ENCODE data around the gene ISCA2. TPM values are rescaled to one million over a fixed set of nuclear protein-coding genes. Genes with fewer than 3 reads are reported as not detected.
A peak's percentile ranks its signal among the peaks of the same experiment; 100 is the strongest.

The ISCA2 gene
- total and polyA plus RNA-seq, 2 experiments from 2014 or later: 21.5 to 80.2 TPM

DNA sequence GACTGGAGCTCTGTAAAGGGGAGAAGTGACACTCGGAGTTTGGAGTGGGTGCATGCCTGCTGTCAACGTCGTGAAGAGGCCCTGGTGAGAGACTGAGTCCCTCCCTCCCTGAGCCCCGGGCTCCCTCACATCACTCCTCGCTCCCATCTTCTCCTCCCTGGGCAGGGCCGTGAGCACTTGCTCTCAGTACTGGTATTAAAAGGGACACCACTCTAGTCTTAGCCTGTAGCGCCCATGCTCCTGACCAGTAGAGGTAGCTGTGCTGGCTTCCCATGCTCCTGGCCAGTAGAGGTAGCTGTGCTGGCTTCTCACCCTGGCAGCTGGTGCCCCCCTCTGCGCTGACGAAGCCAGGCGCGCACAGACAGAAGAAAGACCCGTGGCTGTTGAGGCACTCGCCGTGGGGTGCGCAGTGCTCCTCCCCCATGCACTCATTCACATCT is 14.7 kb downstream of the ISCA2 start:
- H3K36me3 ChIP-seq (replicated peaks; ENCODE audit: insufficient read depth, low read depth): no peaks in the 10 kb centered on the region
- no peak overlapping the region for H3K4me3 ChIP-seq
- no peaks in the 10 kb centered on the region for H3K9me3 ChIP-seq (ENCODE audit: low read depth)
- TF ChIP-seq, protein P1, sequence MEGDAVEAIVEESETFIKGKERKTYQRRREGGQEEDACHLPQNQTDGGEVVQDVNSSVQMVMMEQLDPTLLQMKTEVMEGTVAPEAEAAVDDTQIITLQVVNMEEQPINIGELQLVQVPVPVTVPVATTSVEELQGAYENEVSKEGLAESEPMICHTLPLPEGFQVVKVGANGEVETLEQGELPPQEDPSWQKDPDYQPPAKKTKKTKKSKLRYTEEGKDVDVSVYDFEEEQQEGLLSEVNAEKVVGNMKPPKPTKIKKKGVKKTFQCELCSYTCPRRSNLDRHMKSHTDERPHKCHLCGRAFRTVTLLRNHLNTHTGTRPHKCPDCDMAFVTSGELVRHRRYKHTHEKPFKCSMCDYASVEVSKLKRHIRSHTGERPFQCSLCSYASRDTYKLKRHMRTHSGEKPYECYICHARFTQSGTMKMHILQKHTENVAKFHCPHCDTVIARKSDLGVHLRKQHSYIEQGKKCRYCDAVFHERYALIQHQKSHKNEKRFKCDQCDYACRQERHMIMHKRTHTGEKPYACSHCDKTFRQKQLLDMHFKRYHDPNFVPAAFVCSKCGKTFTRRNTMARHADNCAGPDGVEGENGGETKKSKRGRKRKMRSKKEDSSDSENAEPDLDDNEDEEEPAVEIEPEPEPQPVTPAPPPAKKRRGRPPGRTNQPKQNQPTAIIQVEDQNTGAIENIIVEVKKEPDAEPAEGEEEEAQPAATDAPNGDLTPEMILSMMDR (IDR thresholded peaks at IDR 0.05; ENCODE audit: poor library complexity): peak; percentile 36
- TF ChIP-seq EZH2phosphoT487 (IDR thresholded peaks at IDR 0.05; ENCODE audit: low read depth, severe bottlenecking, unreplicated experiment): no peak
- H3K4me1 ChIP-seq (ENCODE audit: insufficient read depth): no peaks in the 10 kb centered on the region
- peak; percentile 42 for DNase-seq (ENCODE audit: low spot score)
- no peak overlapping the region for H3K4me2 ChIP-seq
- no peaks in the 10 kb centered on the region for H4K20me1 ChIP-seq (ENCODE audit: insufficient read depth, poor library complexity, severe bottlenecking)
- no peak overlapping the region for H2AFZ ChIP-seq
- H3K9me2 ChIP-seq (replicated peaks; ENCODE audit: insufficient read depth): no peaks in the 10 kb centered on the region
- no peaks in the 10 kb centered on the region for H3K79me2 ChIP-seq
- WGBS (ENCODE audit: low lambda C conversion rate, missing lambda C conversion rate): 41% methylated on average over 14 of the region's 15 CpGs
- no peak overlapping the region for H3K27ac ChIP-seq
- no peaks in the 10 kb centered on the region for H3K27me3 ChIP-seq

DNA sequence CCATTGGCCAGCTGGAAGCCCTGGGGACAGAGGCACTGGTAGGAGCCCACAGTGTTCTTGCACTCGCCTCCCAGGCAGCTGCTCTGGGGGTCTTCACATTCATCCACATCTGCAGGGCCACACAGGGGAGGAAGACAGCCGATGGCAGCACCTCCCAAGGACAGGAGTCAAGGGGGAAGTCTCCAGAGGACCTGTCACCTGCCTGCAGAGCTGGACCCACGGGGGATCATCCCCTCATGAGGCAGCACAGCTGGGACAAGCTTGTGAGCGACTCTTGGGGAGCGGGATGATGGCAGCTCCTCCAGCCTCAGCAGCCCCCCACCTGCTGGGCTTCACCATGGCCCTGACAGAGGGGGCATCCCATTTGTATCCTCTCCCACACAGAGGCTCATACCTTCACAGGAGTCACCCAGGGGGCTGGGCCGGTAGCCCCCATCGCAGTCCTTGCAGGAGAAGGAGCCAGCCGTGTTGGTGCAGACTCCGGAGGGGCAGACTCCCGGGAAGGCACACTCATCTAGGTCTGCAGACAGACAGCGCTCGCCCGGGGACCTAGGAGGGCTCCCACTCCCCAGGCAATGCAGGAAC is 15.4 kb downstream of the ISCA2 start:
- H4K20me1 ChIP-seq (ENCODE audit: insufficient read depth, poor library complexity, severe bottlenecking): no peaks in the 10 kb centered on the region
- H3K36me3 ChIP-seq (replicated peaks; ENCODE audit: insufficient read depth, low read depth): no peaks in the 10 kb centered on the region
- H3K4me3 ChIP-seq: no peak overlapping the region
- H3K4me2 ChIP-seq: no peak overlapping the region
- no peaks in the 10 kb centered on the region for H3K9me3 ChIP-seq (ENCODE audit: low read depth)
- WGBS (ENCODE audit: low lambda C conversion rate, missing lambda C conversion rate): 84% methylated on average over 12 of the region's 13 CpGs
- no peak for DNase-seq (ENCODE audit: low spot score)
- H3K27me3 ChIP-seq: no peaks in the 10 kb centered on the region
- H3K9me2 ChIP-seq (replicated peaks; ENCODE audit: insufficient read depth): no peaks in the 10 kb centered on the region
- H3K4me1 ChIP-seq (ENCODE audit: insufficient read depth): no peaks in the 10 kb centered on the region
- no peaks in the 10 kb centered on the region for H3K79me2 ChIP-seq
- no peak overlapping the region for H2AFZ ChIP-seq
- TF ChIP-seq EZH2 (IDR thresholded peaks at IDR 0.05; ENCODE audit: borderline replicate concordance): no peak
- TF ChIP-seq, protein P1 (IDR thresholded peaks at IDR 0.05; ENCODE audit: poor library complexity): no peak
- TF ChIP-seq EZH2phosphoT487 (IDR thresholded peaks at IDR 0.05; ENCODE audit: low read depth, severe bottlenecking, unreplicated experiment): no peak
- no peak overlapping the region for H3K27ac ChIP-seq

DNA sequence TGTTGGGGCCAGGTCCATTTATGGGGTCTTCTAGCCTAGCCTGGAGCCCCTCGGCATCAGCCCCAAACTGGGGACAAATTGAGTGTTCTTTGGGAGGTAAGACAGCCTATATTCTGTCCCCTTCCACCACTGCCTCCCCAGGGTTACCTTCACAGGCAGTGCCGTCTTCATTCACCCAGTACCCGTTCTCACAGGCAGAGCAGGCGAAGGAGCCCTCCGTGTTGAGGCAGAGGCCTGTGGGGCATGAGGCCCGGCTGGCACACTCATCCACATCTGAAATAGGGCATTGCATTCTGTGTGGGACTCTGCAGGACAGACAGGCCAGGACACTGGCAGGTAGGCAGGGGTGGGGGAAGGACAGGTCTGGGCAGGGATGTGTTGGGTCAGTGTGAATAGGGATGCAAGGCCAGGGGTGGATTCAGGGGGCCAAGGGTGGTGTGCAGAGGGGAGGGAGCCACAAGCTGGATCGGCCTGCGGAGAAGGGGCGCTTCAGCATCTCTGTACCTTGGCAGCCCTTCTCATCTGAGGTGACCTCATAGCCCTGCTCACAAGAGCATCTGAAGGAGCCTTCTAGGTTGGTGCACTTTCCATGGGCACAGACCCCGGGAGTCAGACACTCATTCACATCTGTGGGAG is 16.1 kb downstream of the ISCA2 start:
- H3K4me3 ChIP-seq: no peak overlapping the region
- no peaks in the 10 kb centered on the region for H3K9me3 ChIP-seq (ENCODE audit: low read depth)
- no peaks in the 10 kb centered on the region for H3K27me3 ChIP-seq
- no peak overlapping the region for H3K27ac ChIP-seq
- no peak for DNase-seq (ENCODE audit: low spot score)
- peaks cover 6% of the 10 kb centered on the region for H3K4me1 ChIP-seq (ENCODE audit: insufficient read depth)
- no peaks in the 10 kb centered on the region for H3K79me2 ChIP-seq
- TF ChIP-seq, protein P1 (IDR thresholded peaks at IDR 0.05; ENCODE audit: poor library complexity): no peak
- TF ChIP-seq EZH2 (IDR thresholded peaks at IDR 0.05; ENCODE audit: borderline replicate concordance) (no peak), EZH2phosphoT487 (IDR thresholded peaks at IDR 0.05; ENCODE audit: low read depth, severe bottlenecking, unreplicated experiment) (no peak)
- WGBS (ENCODE audit: low lambda C conversion rate, missing lambda C conversion rate): 90% methylated on average over 10 of the region's 10 CpGs
- H2AFZ ChIP-seq: no peak overlapping the region
- H3K4me2 ChIP-seq: no peak overlapping the region
- no peaks in the 10 kb centered on the region for H3K36me3 ChIP-seq (replicated peaks; ENCODE audit: insufficient read depth, low read depth)
- no peaks in the 10 kb centered on the region for H4K20me1 ChIP-seq (ENCODE audit: insufficient read depth, poor library complexity, severe bottlenecking)
- H3K9me2 ChIP-seq (replicated peaks; ENCODE audit: insufficient read depth): no peaks in the 10 kb centered on the region

Data from hepatocyte (in vitro differentiated cells).